ENCODE measurements around the gene CYBB.

DNA sequence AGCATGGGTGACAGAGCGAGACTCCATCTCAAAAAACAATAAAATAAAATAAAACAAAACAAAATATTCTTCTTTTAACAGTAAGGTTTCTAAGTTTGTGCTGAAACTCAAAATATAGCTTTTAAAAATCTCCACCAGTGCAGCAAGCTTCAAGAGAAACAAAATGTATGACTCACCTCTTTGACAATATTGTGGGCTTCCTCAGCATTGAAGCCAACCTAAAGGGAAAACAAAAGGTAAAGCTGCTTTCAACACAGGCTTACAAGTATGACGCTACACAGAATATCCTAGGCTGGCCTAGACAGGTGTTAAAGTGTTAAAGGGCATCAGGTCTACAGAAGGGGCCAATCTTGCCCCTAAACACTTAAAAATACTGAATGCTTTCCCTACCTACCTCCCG is 66.3 kb downstream of the CYBB start:
- TF ChIP-seq MYC (IDR thresholded peaks at IDR 0.05; ENCODE audit: borderline replicate concordance, low read length) = no peak
- TF ChIP-seq, protein P1, sequence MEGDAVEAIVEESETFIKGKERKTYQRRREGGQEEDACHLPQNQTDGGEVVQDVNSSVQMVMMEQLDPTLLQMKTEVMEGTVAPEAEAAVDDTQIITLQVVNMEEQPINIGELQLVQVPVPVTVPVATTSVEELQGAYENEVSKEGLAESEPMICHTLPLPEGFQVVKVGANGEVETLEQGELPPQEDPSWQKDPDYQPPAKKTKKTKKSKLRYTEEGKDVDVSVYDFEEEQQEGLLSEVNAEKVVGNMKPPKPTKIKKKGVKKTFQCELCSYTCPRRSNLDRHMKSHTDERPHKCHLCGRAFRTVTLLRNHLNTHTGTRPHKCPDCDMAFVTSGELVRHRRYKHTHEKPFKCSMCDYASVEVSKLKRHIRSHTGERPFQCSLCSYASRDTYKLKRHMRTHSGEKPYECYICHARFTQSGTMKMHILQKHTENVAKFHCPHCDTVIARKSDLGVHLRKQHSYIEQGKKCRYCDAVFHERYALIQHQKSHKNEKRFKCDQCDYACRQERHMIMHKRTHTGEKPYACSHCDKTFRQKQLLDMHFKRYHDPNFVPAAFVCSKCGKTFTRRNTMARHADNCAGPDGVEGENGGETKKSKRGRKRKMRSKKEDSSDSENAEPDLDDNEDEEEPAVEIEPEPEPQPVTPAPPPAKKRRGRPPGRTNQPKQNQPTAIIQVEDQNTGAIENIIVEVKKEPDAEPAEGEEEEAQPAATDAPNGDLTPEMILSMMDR (IDR thresholded peaks at IDR 0.05) = no peak
- TF ChIP-seq, protein P2, sequence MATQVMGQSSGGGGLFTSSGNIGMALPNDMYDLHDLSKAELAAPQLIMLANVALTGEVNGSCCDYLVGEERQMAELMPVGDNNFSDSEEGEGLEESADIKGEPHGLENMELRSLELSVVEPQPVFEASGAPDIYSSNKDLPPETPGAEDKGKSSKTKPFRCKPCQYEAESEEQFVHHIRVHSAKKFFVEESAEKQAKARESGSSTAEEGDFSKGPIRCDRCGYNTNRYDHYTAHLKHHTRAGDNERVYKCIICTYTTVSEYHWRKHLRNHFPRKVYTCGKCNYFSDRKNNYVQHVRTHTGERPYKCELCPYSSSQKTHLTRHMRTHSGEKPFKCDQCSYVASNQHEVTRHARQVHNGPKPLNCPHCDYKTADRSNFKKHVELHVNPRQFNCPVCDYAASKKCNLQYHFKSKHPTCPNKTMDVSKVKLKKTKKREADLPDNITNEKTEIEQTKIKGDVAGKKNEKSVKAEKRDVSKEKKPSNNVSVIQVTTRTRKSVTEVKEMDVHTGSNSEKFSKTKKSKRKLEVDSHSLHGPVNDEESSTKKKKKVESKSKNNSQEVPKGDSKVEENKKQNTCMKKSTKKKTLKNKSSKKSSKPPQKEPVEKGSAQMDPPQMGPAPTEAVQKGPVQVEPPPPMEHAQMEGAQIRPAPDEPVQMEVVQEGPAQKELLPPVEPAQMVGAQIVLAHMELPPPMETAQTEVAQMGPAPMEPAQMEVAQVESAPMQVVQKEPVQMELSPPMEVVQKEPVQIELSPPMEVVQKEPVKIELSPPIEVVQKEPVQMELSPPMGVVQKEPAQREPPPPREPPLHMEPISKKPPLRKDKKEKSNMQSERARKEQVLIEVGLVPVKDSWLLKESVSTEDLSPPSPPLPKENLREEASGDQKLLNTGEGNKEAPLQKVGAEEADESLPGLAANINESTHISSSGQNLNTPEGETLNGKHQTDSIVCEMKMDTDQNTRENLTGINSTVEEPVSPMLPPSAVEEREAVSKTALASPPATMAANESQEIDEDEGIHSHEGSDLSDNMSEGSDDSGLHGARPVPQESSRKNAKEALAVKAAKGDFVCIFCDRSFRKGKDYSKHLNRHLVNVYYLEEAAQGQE (IDR thresholded peaks at IDR 0.05) = no peak
- TF ChIP-seq EHMT2 (IDR thresholded peaks at IDR 0.05; ENCODE audit: low read depth) = no peak
- no peak for TF ChIP-seq CBX8 (IDR thresholded peaks at IDR 0.05)
- no peak for TF ChIP-seq POLR2A (IDR thresholded peaks at IDR 0.05; ENCODE audit: low read length)
- no peak for TF ChIP-seq RAD21 (conservative IDR thresholded peaks at IDR 0.05 in 1 of 2, IDR thresholded peaks at IDR 0.05 in 1 of 2)
